ENCODE data around the gene SLC30A5. TPM values are rescaled to one million over a fixed set of nuclear protein-coding genes. Genes with fewer than 3 reads are reported as not detected.

Gene SLC30A5
- total RNA-seq, 1 experiment from 2014 or later, result 64.6 TPM

DNA sequence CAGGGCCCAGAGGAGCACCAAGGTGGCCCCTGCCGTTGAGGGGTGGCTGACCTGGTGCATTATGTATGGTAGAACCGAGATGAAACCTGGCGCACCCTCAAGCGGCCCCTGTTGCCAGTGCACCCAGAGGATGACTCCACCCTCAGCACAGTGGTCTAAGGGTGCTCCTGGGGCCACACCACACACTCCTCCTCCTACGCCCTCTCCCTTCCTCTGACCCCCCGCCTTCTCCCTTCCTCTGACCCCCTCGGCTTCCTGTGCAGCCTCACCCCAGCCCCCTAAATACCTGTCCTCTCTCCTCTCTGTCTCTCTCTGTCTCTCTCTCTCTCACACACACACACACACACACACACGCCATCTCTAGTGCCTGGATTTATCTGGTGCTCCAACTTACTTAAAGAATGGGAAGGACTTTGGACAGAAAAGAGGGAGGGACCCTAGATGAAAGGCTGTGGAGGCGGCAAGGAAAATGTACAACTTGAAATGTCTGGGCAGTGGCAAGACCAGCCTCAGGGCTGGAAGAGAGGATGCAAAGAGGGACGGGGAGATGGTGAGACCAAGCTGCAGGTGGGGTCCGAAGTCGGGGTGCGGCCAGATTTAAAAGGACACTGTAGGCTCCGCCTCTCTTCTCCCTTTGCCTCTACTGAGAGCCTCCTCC, 18.2 kb upstream of the SLC30A5 start:
- no peak overlapping the region for H3K4me3 ChIP-seq (ENCODE audit: low read depth, low read length, poor library complexity, severe bottlenecking)
- H3K36me3 ChIP-seq (ENCODE audit: insufficient read depth, low read length, poor library complexity, severe bottlenecking), result no peaks in the 10 kb centered on the region
- intact Hi-C loops (cut with micrococcal nuclease; ENCODE audit: unreplicated experiment), result no loop called here
- H3K9me3 ChIP-seq (ENCODE audit: low read depth, low read length, poor library complexity, severe bottlenecking), result no peaks in the 10 kb centered on the region
- BruUV-seq (replicated peaks), result no TSS peak
- POLR2A ChIA-PET (ENCODE audit: low non-redundant PET), result no interaction called here
- DNase-seq (ENCODE audit: low spot score), result no peak
- H3K27me3 ChIP-seq (replicated peaks; ENCODE audit: insufficient read depth, low read depth, low read length, poor library complexity), result no peaks in the 10 kb centered on the region
- TF ChIP-seq, protein P1, sequence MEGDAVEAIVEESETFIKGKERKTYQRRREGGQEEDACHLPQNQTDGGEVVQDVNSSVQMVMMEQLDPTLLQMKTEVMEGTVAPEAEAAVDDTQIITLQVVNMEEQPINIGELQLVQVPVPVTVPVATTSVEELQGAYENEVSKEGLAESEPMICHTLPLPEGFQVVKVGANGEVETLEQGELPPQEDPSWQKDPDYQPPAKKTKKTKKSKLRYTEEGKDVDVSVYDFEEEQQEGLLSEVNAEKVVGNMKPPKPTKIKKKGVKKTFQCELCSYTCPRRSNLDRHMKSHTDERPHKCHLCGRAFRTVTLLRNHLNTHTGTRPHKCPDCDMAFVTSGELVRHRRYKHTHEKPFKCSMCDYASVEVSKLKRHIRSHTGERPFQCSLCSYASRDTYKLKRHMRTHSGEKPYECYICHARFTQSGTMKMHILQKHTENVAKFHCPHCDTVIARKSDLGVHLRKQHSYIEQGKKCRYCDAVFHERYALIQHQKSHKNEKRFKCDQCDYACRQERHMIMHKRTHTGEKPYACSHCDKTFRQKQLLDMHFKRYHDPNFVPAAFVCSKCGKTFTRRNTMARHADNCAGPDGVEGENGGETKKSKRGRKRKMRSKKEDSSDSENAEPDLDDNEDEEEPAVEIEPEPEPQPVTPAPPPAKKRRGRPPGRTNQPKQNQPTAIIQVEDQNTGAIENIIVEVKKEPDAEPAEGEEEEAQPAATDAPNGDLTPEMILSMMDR (conservative IDR thresholded peaks at IDR 0.05; ENCODE audit: low read depth, low read length), result no peak
- TF ChIP-seq EZH2 (IDR thresholded peaks at IDR 0.05; ENCODE audit: borderline replicate concordance, low read depth, low read length, poor library complexity, severe bottlenecking), result no peak
- CTCF ChIA-PET, result no interaction called here
- H3K4me1 ChIP-seq (ENCODE audit: insufficient read depth, low read length, poor library complexity, severe bottlenecking), result no peaks in the 10 kb centered on the region
- H3K27ac ChIP-seq (ENCODE audit: low read depth, low read length, poor library complexity, severe bottlenecking), result no peak overlapping the region

DNA sequence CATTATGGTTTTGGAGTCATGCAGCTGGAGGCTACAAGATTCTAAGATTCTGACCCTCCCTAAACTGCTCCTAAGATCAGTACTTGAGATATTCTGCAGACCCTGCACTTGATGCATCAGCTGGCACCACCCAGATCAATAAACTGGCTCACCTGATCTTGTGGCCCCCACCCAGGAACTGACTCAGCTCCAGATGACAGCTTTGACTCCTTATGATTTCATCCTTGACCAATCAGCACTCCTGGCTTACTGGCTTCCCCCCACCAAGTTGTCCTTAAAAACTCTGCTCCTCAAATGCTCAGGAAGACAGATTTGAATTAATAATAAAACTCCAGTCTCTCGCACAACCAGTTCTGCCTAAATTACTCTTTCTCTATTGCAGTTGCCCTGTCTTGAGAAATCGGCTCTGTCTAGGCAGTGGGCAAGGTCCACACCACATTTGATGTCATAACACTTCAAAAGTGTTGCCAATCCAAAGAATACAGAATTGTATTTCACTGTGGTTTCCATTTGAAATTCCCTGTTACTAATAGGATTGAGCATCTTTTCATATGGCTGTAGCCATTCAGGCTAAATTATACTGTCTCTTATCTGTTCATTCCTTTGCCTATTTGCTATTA, 14.8 kb upstream of the SLC30A5 start:
- ChIA-PET POLR2A (ENCODE audit: low non-redundant PET) (no interaction called here), CTCF (interaction anchor here (0.5 kb wide), 1 partner anchor 10 kb away, joined by 3 read pairs; no protein-coding TSS in a partner anchor)
- Histone ChIP-seq H3K4me1 (ENCODE audit: insufficient read depth, low read length, poor library complexity, severe bottlenecking) (no peaks in the 10 kb centered on the region), H3K27ac (ENCODE audit: low read depth, low read length, poor library complexity, severe bottlenecking) (no peak overlapping the region), H3K4me3 (ENCODE audit: low read depth, low read length, poor library complexity, severe bottlenecking) (no peak overlapping the region), H3K27me3 (replicated peaks; ENCODE audit: insufficient read depth, low read depth, low read length, poor library complexity) (no peaks in the 10 kb centered on the region), H3K36me3 (ENCODE audit: insufficient read depth, low read length, poor library complexity, severe bottlenecking) (no peaks in the 10 kb centered on the region), H3K9me3 (ENCODE audit: low read depth, low read length, poor library complexity, severe bottlenecking) (no peaks in the 10 kb centered on the region)
- intact Hi-C loops (cut with micrococcal nuclease; ENCODE audit: unreplicated experiment), result no loop called here
- DNase-seq (ENCODE audit: low spot score), result no peak
- TF ChIP-seq, protein P1 (conservative IDR thresholded peaks at IDR 0.05; ENCODE audit: low read depth, low read length), result no peak
- no peak for TF ChIP-seq EZH2 (IDR thresholded peaks at IDR 0.05; ENCODE audit: borderline replicate concordance, low read depth, low read length, poor library complexity, severe bottlenecking)
- no TSS peak for BruUV-seq (replicated peaks)

DNA sequence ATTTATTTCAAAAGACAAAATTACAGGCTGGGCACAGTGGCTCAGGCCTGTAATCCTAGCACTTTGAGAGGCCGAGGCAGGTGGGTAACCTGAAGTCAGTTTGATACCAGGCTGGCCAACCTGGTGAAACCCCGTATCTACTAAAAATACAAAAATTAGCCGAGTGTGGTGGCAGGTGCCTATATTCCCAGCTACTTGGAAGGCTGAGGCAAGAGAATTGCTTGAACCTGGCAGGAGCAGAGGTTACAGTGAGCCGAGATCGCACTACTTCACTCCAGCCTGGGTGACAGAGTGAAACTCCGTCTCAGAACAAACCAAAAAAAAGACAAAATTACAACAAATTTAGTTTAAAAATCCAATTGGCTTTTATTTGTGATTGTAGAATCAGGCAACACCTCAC, 14.3 kb upstream of the SLC30A5 start:
- intact Hi-C loops (cut with micrococcal nuclease; ENCODE audit: unreplicated experiment), result no loop called here
- BruUV-seq (replicated peaks), result no TSS peak
- Histone ChIP-seq H3K27me3 (replicated peaks; ENCODE audit: insufficient read depth, low read depth, low read length, poor library complexity) (no peaks in the 10 kb centered on the region), H3K9me3 (ENCODE audit: low read depth, low read length, poor library complexity, severe bottlenecking) (no peaks in the 10 kb centered on the region), H3K4me1 (ENCODE audit: insufficient read depth, low read length, poor library complexity, severe bottlenecking) (peaks cover 3% of the 10 kb centered on the region), H3K36me3 (ENCODE audit: insufficient read depth, low read length, poor library complexity, severe bottlenecking) (no peaks in the 10 kb centered on the region), H3K4me3 (ENCODE audit: low read depth, low read length, poor library complexity, severe bottlenecking) (no peak overlapping the region), H3K27ac (ENCODE audit: low read depth, low read length, poor library complexity, severe bottlenecking) (no peak overlapping the region)
- no peak for DNase-seq (ENCODE audit: low spot score)
- ChIA-PET CTCF (no interaction called here), POLR2A (ENCODE audit: low non-redundant PET) (no interaction called here)
- no peak for TF ChIP-seq EZH2 (IDR thresholded peaks at IDR 0.05; ENCODE audit: borderline replicate concordance, low read depth, low read length, poor library complexity, severe bottlenecking)
- TF ChIP-seq, protein P1 (conservative IDR thresholded peaks at IDR 0.05; ENCODE audit: low read depth, low read length), result no peak

Measured in A673 (cell line).